ENCODE data around the gene MMP25. TPM values are rescaled to one million over a fixed set of nuclear protein-coding genes. Genes with fewer than 3 reads are reported as not detected.
A peak's percentile ranks its signal among the peaks of the same experiment; 100 is the strongest.

The MMP25 gene
- polyA plus RNA-seq, 4 donors: 0.67 to 2.7 (median 1.5) TPM

- DNase-seq (ENCODE audit: low read depth in 4 of 4, low spot score in 3 of 4): no peak
Observed at GRCh38 chr16:3088925-3089716, 42.8 kb downstream of the MMP25 start.

- no peak for DNase-seq (ENCODE audit: low read depth in 4 of 4, low spot score in 3 of 4)
Observed at GRCh38 chr16:3089717-3090592, 43.6 kb downstream of the MMP25 start.

GRCh38 chr16:3091551-3091950 is 45.2 kb downstream of the MMP25 start:
- no peak for DNase-seq (ENCODE audit: low read depth in 4 of 4, low spot score in 3 of 4)

GRCh38 chr16:3092501-3092941 is 46.2 kb downstream of the MMP25 start:
- no peak for DNase-seq (ENCODE audit: low read depth in 4 of 4, low spot score in 3 of 4)

GRCh38 chr16:3094289-3095027 is 48.1 kb downstream of the MMP25 start:
- DNase-seq (ENCODE audit: low read depth in 4 of 4, low spot score in 3 of 4): no peak

- no peak for DNase-seq (ENCODE audit: low read depth in 4 of 4, low spot score in 3 of 4)
Observed at GRCh38 chr16:3095869-3096268, 49.5 kb downstream of the MMP25 start.

- no peak for DNase-seq (ENCODE audit: low read depth in 4 of 4, low spot score in 3 of 4)
Observed at GRCh38 chr16:3096362-3096761, 50.0 kb downstream of the MMP25 start.

GRCh38 chr16:3097266-3097665 is 50.9 kb downstream of the MMP25 start:
- DNase-seq (ENCODE audit: low read depth in 4 of 4, low spot score in 3 of 4): no peak

- no peak for DNase-seq (ENCODE audit: low read depth in 4 of 4, low spot score in 3 of 4)
Observed at GRCh38 chr16:3098459-3099394, 52.4 kb downstream of the MMP25 start, which contains the start of gene ZSCAN10. Gene ZSCAN10 (minus strand): TSS chr16:3099294. CDS start chr16:3092937, 6,357 bp downstream.

GRCh38 chr16:3099395-3099731 is 53.0 kb downstream of the MMP25 start:
- DNase-seq (ENCODE audit: low read depth in 4 of 4, low spot score in 3 of 4): no peak

GRCh38 chr16:3099732-3100499 is 53.6 kb downstream of the MMP25 start:
- DNase-seq (ENCODE audit: low read depth in 4 of 4, low spot score in 3 of 4): peak in 2 of 4 donors; percentile 71 to 79

- DNase-seq (ENCODE audit: low read depth in 4 of 4, low spot score in 3 of 4): no peak
Observed at GRCh38 chr16:3101018-3101840, 54.9 kb downstream of the MMP25 start.

GRCh38 chr16:3101841-3102470 is 55.6 kb downstream of the MMP25 start:
- no peak for DNase-seq (ENCODE audit: low read depth in 4 of 4, low spot score in 3 of 4)

- peak in 2 of 4 donors; percentile 84 to 85 for DNase-seq (ENCODE audit: low read depth in 4 of 4, low spot score in 3 of 4)
Observed at GRCh38 chr16:3106205-3106928, 60.0 kb downstream of the MMP25 start.

Data from left renal pelvis (tissue), 4 donors.